Naive B cell (primary cell): ENCODE measurements around the gene SEPTIN11. TPM values are rescaled to one million over a fixed set of nuclear protein-coding genes. Genes with fewer than 3 reads are reported as not detected.

Experiments
- ATAC-seq, 2 donors: fragments of 150-1000 bp; cut with Tn5 transposase; 2 replicates each; pipeline ENCODE4 v1.10.0; 2021; ENCODE audit warnings: low read depth in 2 of 2, mild to moderate bottlenecking in 2 of 2, moderate library complexity in 2 of 2
- DNase-seq: peaks from one replicate; pipeline ENCODE4 v3.0.0; 2022
- H3K27ac Mint-ChIP-seq, 6 donors: one replicate each; pipeline ENCODE4 v1.8.0; 2020 to 2022; ENCODE audit warnings: mild to moderate bottlenecking in 6 of 6, mixed read lengths in 6 of 6, moderate library complexity in 5 of 6, inconsistent platforms in 2 of 6
- H3K27me3 Mint-ChIP-seq, 3 donors: one replicate each; pipeline ENCODE4 v1.8.0; 2021 to 2022; ENCODE audit warnings: mixed read lengths in 3 of 3, mild to moderate bottlenecking in 1 of 3
- H3K36me3 Mint-ChIP-seq, 2 donors: one replicate each; pipeline ENCODE4 v1.8.0; 2020 to 2022; ENCODE audit warnings: mixed read lengths in 2 of 2, inconsistent platforms in 1 of 2, mild to moderate bottlenecking in 1 of 2
- H3K4me1 Mint-ChIP-seq, 3 donors: one replicate each; pipeline ENCODE4 v1.8.0; 2020 to 2022; ENCODE audit warnings: mixed read lengths in 3 of 3, inconsistent platforms in 1 of 3, mild to moderate bottlenecking in 1 of 3, moderate library complexity in 1 of 3
- H3K4me3 Mint-ChIP-seq, 8 donors: one replicate each; pipeline ENCODE4 v1.8.0; 2020 to 2022; ENCODE audit warnings: mild to moderate bottlenecking in 8 of 8, mixed read lengths in 8 of 8, moderate library complexity in 8 of 8, inconsistent platforms in 2 of 8
- H3K9me3 Mint-ChIP-seq, 7 donors: one replicate each; pipeline ENCODE4 v1.8.0; 2020 to 2022; ENCODE audit warnings: mixed read lengths in 7 of 7, mild to moderate bottlenecking in 5 of 7, inconsistent platforms in 2 of 7, moderate library complexity in 1 of 7
- polyA plus RNA-seq, 6 donors: library from polyadenylated mRNA; unstranded; fragments of 300-500 nt; fragmentation: Illumina TruSeq; gene quantifications; one replicate each; pipeline ENCODE4 v1.2.3, GENCODE V29; 2021; ENCODE audit warnings: low read depth in 6 of 6

Gene SEPTIN11
- polyA plus RNA-seq, 6 donors from 2014 or later: 6.8 to 15.5 (median 10.9) TPM

DNA sequence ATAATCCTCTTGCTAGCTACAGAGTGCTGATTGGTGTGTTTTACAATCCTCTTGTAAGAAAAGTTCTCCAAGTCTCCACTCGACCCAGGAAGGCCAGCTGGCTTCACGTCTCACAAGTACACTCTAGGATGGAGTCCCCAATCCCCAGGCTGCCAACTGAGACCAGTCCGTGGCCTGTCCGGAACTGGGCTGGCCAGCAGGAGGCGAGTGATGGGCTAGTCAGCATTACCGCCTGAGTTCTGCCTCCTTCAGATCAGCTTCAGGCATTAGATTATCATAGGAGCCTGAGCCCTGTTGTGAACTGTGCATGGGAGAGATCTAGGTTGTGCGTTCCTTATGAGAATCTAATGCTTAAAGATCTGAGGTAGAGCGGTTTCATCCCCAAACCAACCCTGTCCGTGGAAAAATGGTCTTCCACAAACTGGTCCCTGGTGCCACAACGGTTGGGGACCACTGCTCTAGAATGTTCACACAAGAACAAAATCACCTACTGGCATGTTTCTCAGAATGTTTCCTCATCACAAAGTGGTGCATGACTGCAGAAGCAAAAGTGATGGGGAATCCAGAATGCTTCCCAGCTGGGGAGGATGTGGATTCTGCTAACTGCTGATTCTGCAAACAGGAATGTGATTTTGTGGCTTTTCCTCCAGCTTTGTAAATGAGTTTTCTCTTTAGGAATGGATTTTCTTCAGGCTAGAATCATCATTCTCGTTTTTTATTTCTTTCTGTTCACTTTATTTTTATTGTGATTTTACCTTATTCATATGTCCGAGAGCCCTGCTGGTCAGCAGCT, 40.9 kb downstream of the SEPTIN11 start:
- DNase-seq: no peak
- Mint-ChIP-seq H3K27me3 (no peaks in the 10 kb centered on the region), H3K4me3 (peak overlapping the region in 1 of 8 donors; percentile 40), H3K36me3 (peaks cover 9 to 14% of the 10 kb centered on the region in 2 donors), H3K9me3 (peaks cover 4 to 10% (median 8%) of the 10 kb centered on the region in 7 donors), H3K4me1 (peaks cover 0 to 6% (median 5%) of the 10 kb centered on the region in 3 donors), H3K27ac (no peak overlapping the region)
- no peak for ATAC-seq

- DNase-seq: no peak
- Mint-ChIP-seq H3K9me3 (peaks cover 4 to 10% (median 8%) of the 10 kb centered on the region in 7 donors), H3K27ac (no peak overlapping the region), H3K4me3 (no peak overlapping the region), H3K36me3 (peaks cover 9 to 16% of the 10 kb centered on the region in 2 donors), H3K27me3 (no peaks in the 10 kb centered on the region), H3K4me1 (peaks cover 0 to 6% (median 5%) of the 10 kb centered on the region in 3 donors)
- ATAC-seq: no peak
Observed at GRCh38 chr4:76991161-76991660, 41.7 kb downstream of the SEPTIN11 start.

GRCh38 chr4:76993787-76994641, 44.5 kb downstream of the SEPTIN11 start:
- H3K27ac Mint-ChIP-seq: no peak overlapping the region
- peaks cover 25 to 26% of the 10 kb centered on the region in 2 donors for H3K36me3 Mint-ChIP-seq
- H3K4me3 Mint-ChIP-seq: no peak overlapping the region

GRCh38 chr4:76995776-76996175, 46.2 kb downstream of the SEPTIN11 start:
- no peak overlapping the region for H3K4me3 Mint-ChIP-seq
- peaks cover 16 to 18% of the 10 kb centered on the region in 2 donors for H3K36me3 Mint-ChIP-seq
- H3K27ac Mint-ChIP-seq: no peak overlapping the region
- DNase-seq (no peak), ATAC-seq (no peak)
- H3K27me3 Mint-ChIP-seq: no peaks in the 10 kb centered on the region
- H3K4me1 Mint-ChIP-seq: peaks cover 0 to 5% (median 4%) of the 10 kb centered on the region in 3 donors
- H3K9me3 Mint-ChIP-seq: peaks cover 0 to 1% (median 0%) of the 10 kb centered on the region in 7 donors

More at GRCh38 chr4:76993787-76994641, 44.5 kb downstream of the SEPTIN11 start:
- ATAC-seq (no peak), DNase-seq (no peak)
- Mint-ChIP-seq H3K9me3 (peaks cover 4 to 10% (median 8%) of the 10 kb centered on the region in 7 donors), H3K4me1 (peaks cover 0 to 6% (median 5%) of the 10 kb centered on the region in 3 donors), H3K27me3 (no peaks in the 10 kb centered on the region)

DNA sequence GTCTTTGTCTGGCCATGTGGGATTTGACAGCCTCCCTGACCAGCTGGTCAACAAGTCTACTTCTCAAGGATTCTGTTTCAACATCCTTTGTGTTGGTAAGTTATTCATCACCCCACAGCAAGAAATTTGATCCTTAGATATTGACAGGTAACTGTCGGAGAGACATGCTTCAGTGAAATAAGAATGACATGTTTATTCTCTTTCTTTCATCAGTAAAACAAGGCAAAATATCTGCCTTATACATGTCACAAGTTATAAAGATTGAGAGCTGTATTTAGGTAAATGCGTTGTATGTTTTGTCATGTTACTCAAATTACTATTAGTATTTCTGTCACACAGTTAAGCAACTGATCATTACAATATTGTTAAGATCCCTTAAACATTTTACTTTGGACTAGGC, 46.9 kb downstream of the SEPTIN11 start:
- H3K36me3 Mint-ChIP-seq: peaks cover 16 to 18% of the 10 kb centered on the region in 2 donors
- no peak overlapping the region for H3K27ac Mint-ChIP-seq
- H3K4me3 Mint-ChIP-seq: no peak overlapping the region

GRCh38 chr4:76997077-76997476, 47.5 kb downstream of the SEPTIN11 start:
- peaks cover 0 to 5% (median 4%) of the 10 kb centered on the region in 3 donors for H3K4me1 Mint-ChIP-seq
- H3K27me3 Mint-ChIP-seq: no peaks in the 10 kb centered on the region

More for the DNA sequence above, 46.9 kb downstream of the SEPTIN11 start:
- DNase-seq: no peak
- Mint-ChIP-seq H3K27me3 (no peaks in the 10 kb centered on the region), H3K9me3 (no peaks in the 10 kb centered on the region), H3K4me1 (peaks cover 0 to 5% (median 4%) of the 10 kb centered on the region in 3 donors)
- ATAC-seq: no peak

GRCh38 chr4:76997532-76997931, 48.0 kb downstream of the SEPTIN11 start:
- Mint-ChIP-seq H3K27me3 (no peaks in the 10 kb centered on the region), H3K27ac (peak overlapping the region in 1 of 6 donors; percentile 12), H3K4me3 (no peak overlapping the region), H3K4me1 (peaks cover 0 to 5% (median 4%) of the 10 kb centered on the region in 3 donors), H3K36me3 (peaks cover 16 to 18% of the 10 kb centered on the region in 2 donors), H3K9me3 (no peaks in the 10 kb centered on the region)
- ATAC-seq (no peak), DNase-seq (no peak)

More at GRCh38 chr4:76997077-76997476, 47.5 kb downstream of the SEPTIN11 start:
- DNase-seq (no peak), ATAC-seq (no peak)
- Mint-ChIP-seq H3K9me3 (no peaks in the 10 kb centered on the region), H3K36me3 (peaks cover 16 to 18% of the 10 kb centered on the region in 2 donors), H3K4me3 (no peak overlapping the region), H3K27ac (no peak overlapping the region)

DNA sequence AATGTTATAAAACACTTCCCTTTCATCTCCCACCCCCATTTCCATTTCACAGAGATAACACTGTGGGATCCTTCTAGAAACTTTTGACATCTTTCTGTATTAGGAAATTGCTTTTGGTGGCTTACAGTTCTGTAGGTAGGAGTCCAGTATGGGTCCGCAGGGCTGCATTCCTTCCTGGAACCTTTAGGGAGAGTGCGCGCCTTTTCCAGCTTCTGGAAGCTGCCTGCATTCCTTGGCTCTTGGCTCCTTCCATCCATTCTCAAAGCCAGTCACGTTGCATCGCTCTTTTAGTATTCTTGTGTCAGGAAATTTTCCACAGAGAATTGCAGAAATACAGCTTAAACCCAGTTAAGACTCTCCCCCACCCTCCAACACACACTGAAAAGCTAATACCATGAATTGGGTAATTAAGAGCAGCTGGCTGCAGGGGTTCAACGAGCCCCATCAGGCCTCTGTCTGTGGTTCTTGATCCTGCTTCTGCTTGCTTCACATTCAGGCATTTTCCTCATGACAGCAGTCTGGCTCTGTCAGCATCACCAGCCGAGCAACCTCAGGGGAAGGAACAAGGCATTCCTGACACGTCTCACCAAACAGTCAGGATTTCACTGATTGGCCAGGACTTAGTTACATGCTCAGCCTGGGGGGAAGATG, 48.8 kb downstream of the SEPTIN11 start:
- no peaks in the 10 kb centered on the region for H3K27me3 Mint-ChIP-seq
- ATAC-seq (no peak), DNase-seq (no peak)
- no peaks in the 10 kb centered on the region for H3K9me3 Mint-ChIP-seq
- peaks cover 0 to 4% (median 0%) of the 10 kb centered on the region in 3 donors for H3K4me1 Mint-ChIP-seq
- no peak overlapping the region for H3K4me3 Mint-ChIP-seq
- H3K36me3 Mint-ChIP-seq: peaks cover 16 to 18% of the 10 kb centered on the region in 2 donors
- H3K27ac Mint-ChIP-seq: no peak overlapping the region

Other genes with a start within 250 kb of the SEPTIN11 start
- not detected for gene SOWAHB, start 51.6 kb upstream of the SEPTIN11 start, polyA plus RNA-seq
- gene CCNI, start 126.2 kb downstream of the SEPTIN11 start, polyA plus RNA-seq: 100 to 1,000 TPM; 406 to 501 (median 453) TPM
- gene CCNG2, start 207.5 kb downstream of the SEPTIN11 start, polyA plus RNA-seq: 100 to 1,000 TPM in 1 of 6 donors, 10 to 100 TPM in 5; 74.5 to 104 (median 88.2) TPM